Duodenal mucosa (tissue), 2 donors: ENCODE results near the gene TMIGD2.
"Not testable (repeated sequence)": the region's sequence is repeated elsewhere in the genome, so short reads cannot be mapped to it uniquely, and the experiment has no call there.

Experiments
- H3K27ac ChIP-seq: one replicate; pipeline ENCODE4 v1.7.0; 2013; ENCODE audit warnings: low read depth, low read length
- H3K27me3 ChIP-seq, 2 donors: one replicate each; pipeline ENCODE4 v1.7.0; 2013; ENCODE audit warnings: low read length in 2 of 2, control low read depth in 1 of 2; ENCODE audit not compliant: insufficient read depth in 2 of 2, control insufficient read depth in 1 of 2
- H3K36me3 ChIP-seq, 2 donors: one replicate each; pipeline ENCODE4 v1.7.0; 2013; ENCODE audit warnings: low read length in 2 of 2, control low read depth in 1 of 2; ENCODE audit not compliant: insufficient read depth in 2 of 2, control insufficient read depth in 1 of 2
- H3K4me1 ChIP-seq, 2 donors: one replicate each; pipeline ENCODE4 v1.7.0; 2013; ENCODE audit warnings: low read length in 2 of 2, control low read depth in 1 of 2; ENCODE audit not compliant: insufficient read depth in 2 of 2, control insufficient read depth in 1 of 2
- H3K4me3 ChIP-seq, 2 donors: one replicate each; pipeline ENCODE4 v1.7.0; 2013; ENCODE audit warnings: low read length in 2 of 2, low read depth in 1 of 2
- H3K9ac ChIP-seq, 2 donors: one replicate each; pipeline ENCODE4 v1.7.0; 2013; ENCODE audit warnings: low read length in 2 of 2, low read depth in 1 of 2
- H3K9me3 ChIP-seq, 2 donors: one replicate each; pipeline ENCODE4 v1.7.0; 2013; ENCODE audit warnings: low read length in 2 of 2, control low read depth in 1 of 2; ENCODE audit not compliant: control insufficient read depth in 1 of 2

The TMIGD2 gene

GRCh38 chr19:4267101-4267900 is 34.9 kb downstream of the TMIGD2 start:
- Histone ChIP-seq H3K4me3 (no peak overlapping the region), H3K27ac (peak overlapping the region; percentile 14), H3K36me3 (peaks cover 18 to 60% of the 10 kb centered on the region in 2 donors)

GRCh38 chr19:4266253-4267000 is 35.8 kb downstream of the TMIGD2 start:
- Histone ChIP-seq H3K27ac (no peak overlapping the region), H3K9me3 (no peaks in the 10 kb centered on the region), H3K9ac (no peak overlapping the region), H3K4me1 (peaks cover 7 to 11% of the 10 kb centered on the region in 2 donors), H3K27me3 (no peaks in the 10 kb centered on the region), H3K36me3 (peaks cover 18 to 68% of the 10 kb centered on the region in 2 donors), H3K4me3 (no peak overlapping the region)

More at GRCh38 chr19:4267101-4267900, 34.9 kb downstream of the TMIGD2 start:
- Histone ChIP-seq H3K9ac (no peak overlapping the region), H3K9me3 (no peaks in the 10 kb centered on the region), H3K4me1 (peaks cover 7 to 11% of the 10 kb centered on the region in 2 donors), H3K27me3 (no peaks in the 10 kb centered on the region)

GRCh38 chr19:4264812-4265211 is 37.4 kb downstream of the TMIGD2 start:
- peaks cover 18 to 73% of the 10 kb centered on the region in 2 donors for H3K36me3 ChIP-seq

GRCh38 chr19:4260613-4261191 is 41.5 kb downstream of the TMIGD2 start:
- Histone ChIP-seq H3K9me3 (peaks cover 5 to 7% of the 10 kb centered on the region in 2 donors), H3K36me3 (peaks cover 18 to 74% of the 10 kb centered on the region in 2 donors), H3K4me3 (no peak overlapping the region), H3K27ac (no peak overlapping the region), H3K27me3 (no peaks in the 10 kb centered on the region), H3K9ac (no peak overlapping the region), H3K4me1 (no peaks in the 10 kb centered on the region)

More at GRCh38 chr19:4264812-4265211, 37.4 kb downstream of the TMIGD2 start:
- Histone ChIP-seq H3K9me3 (no peaks in the 10 kb centered on the region), H3K9ac (no peak overlapping the region), H3K4me1 (peaks cover 7 to 11% of the 10 kb centered on the region in 2 donors), H3K27me3 (no peaks in the 10 kb centered on the region), H3K4me3 (no peak overlapping the region), H3K27ac (no peak overlapping the region)

- H3K36me3 ChIP-seq, result peaks cover 27 to 80% of the 10 kb centered on the region in 2 donors
- no peaks in the 10 kb centered on the region for H3K27me3 ChIP-seq
- H3K4me1 ChIP-seq, result no peaks in the 10 kb centered on the region
- H3K9ac ChIP-seq, result no peak overlapping the region
- H3K27ac ChIP-seq, result no peak overlapping the region
- H3K4me3 ChIP-seq, result no peak overlapping the region
- peaks cover 5 to 7% of the 10 kb centered on the region in 2 donors for H3K9me3 ChIP-seq
These were observed 44.0 kb downstream of the TMIGD2 start for GRCh38 chr19:4258181-4258580.

GRCh38 chr19:4257025-4257424 is 45.2 kb downstream of the TMIGD2 start:
- Histone ChIP-seq H3K36me3 (peaks cover 27 to 77% of the 10 kb centered on the region in 2 donors), H3K27ac (no peak overlapping the region), H3K4me3 (no peak overlapping the region), H3K27me3 (no peaks in the 10 kb centered on the region), H3K4me1 (no peaks in the 10 kb centered on the region), H3K9ac (no peak overlapping the region), H3K9me3 (peaks cover 5 to 7% of the 10 kb centered on the region in 2 donors)

GRCh38 chr19:4256563-4256962 is 45.6 kb downstream of the TMIGD2 start:
- H3K9ac ChIP-seq, result no peak overlapping the region
- H3K27ac ChIP-seq, result no peak overlapping the region
- no peak overlapping the region for H3K4me3 ChIP-seq
- H3K4me1 ChIP-seq, result no peaks in the 10 kb centered on the region
- peaks cover 27 to 77% of the 10 kb centered on the region in 2 donors for H3K36me3 ChIP-seq
- H3K27me3 ChIP-seq, result no peaks in the 10 kb centered on the region
- H3K9me3 ChIP-seq, result peaks cover 5 to 7% of the 10 kb centered on the region in 2 donors

- peak within 1 kb of the TSS; percentile 90 for H3K27ac ChIP-seq
- H3K4me1 ChIP-seq, result peaks cover 5 to 9% of the 10 kb centered on the region in 2 donors
- H3K27me3 ChIP-seq, result no peaks in the 10 kb centered on the region
- peaks cover 0 to 2% of the 10 kb centered on the region in 2 donors for H3K9me3 ChIP-seq
- peak within 1 kb of the TSS; percentile 62 to 94 for H3K4me3 ChIP-seq
- peak within 1 kb of the TSS; percentile 69 to 98 for H3K9ac ChIP-seq
- H3K36me3 ChIP-seq, result peaks cover 21 to 32% of the 10 kb centered on the region in 2 donors
These were observed 55.2 kb downstream of the TMIGD2 start, which contains the start of gene YJU2 for GRCh38 chr19:4246767-4247593. Gene YJU2, plus strand, starts transcription at chr19:4247080. Its CDS starts 67 bp downstream, at chr19:4247147.

- not testable (repeated sequence) for H3K4me3 ChIP-seq, H3K4me1 ChIP-seq, H3K27me3 ChIP-seq, H3K27ac ChIP-seq, H3K9me3 ChIP-seq, H3K9ac ChIP-seq
- peaks cover 16 to 21% of the 10 kb centered on the region in 2 donors for H3K36me3 ChIP-seq
These were observed 56.3 kb downstream of the TMIGD2 start for GRCh38 chr19:4245938-4246337.
